DMS53 treated with DMSO at 0.1 percent for 48 hours (cell line): Measurements from ENCODE around the gene ETFDH.
"Not testable (repeated sequence)": the region's sequence is repeated elsewhere in the genome, so short reads cannot be mapped to it uniquely, and the experiment has no call there.

Source experiments
- DNase-seq: peaks from one replicate; lab custom pipeline; 2025; ENCODE audit not compliant: unreplicated experiment; lab: John Stamatoyannopoulos, UW

ETFDH gene

DNA sequence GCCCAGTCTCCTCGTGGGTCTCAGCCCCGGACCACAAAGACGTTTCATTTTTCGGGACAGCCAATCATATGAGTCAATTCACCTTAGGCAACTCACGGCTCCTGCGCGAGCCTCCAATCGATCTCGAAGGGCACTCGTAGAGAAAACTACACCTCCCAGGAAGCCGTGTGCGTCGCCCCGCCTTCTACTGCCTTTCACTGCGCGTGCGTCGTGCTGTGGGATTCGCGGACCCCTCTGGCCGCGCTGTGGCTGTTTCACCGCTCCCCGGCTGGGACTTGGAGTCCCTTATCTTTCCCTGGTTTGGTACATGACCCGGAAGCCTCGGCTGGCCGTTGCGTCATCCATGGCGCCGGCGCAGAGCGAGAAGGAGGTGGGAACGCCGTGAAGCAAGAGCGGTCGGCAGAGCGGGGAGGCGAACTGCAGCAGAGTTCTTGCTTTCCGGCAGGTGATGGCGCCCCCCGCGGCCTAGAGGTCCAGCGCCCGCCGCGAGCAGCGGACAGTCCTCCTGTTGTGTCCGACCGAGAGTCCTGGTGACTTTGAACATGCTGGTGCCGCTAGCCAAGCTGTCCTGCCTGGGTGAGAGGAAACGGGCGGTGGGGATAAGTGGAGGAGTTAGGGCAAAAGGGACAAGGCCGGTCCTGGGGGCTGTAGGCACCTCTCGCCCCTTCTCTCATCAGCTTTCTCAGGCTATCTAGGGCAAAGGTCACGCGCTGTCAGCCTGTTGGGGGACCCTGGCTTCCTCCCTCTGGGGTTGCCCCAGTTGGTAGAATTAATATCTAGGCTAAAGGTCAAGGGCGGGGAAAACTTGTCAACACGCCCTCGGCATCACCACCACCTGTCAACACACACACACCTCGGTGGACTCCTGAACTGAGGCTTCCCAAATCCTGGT is at the start of gene ETFDH:
Gene ETFDH (plus strand): TSS at position 382 of the 892 bp plus-strand sequence. CDS start 161 bp downstream, at position 543.
- peak; percentile 98 for DNase-seq

DNA sequence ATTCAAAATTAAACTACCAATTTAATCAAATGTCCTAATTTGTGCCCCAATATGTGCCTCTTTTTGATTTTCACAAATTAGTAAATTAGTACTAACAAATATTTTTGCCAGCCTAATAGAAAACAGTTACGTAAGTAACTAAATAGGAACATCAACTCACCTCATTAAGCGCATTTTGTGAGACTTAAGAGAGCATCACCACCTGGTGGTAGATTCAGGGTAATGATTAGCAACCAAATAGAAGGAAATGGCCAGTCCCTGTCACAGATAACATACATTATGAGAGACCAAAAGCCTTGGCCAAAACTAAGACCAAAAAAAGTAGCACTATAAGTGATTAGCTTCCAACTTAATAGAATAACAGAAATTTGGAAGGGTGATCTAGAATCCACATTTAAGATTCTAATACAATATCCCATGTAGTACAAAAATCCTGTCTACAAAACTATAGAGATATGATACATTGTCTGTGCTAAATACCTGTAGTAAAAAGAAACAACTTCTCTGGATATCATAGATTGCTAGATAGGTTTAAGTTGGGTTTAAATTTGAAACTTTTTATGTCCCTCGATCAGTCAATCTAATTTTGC is 47.1 kb upstream of the ETFDH start:
- peak; percentile 59 for DNase-seq

GRCh38 chr4:158625544-158625943 is 46.6 kb upstream of the ETFDH start:
- no peak for DNase-seq

GRCh38 chr4:158630893-158631292 is 41.2 kb upstream of the ETFDH start:
- no peak for DNase-seq

DNA sequence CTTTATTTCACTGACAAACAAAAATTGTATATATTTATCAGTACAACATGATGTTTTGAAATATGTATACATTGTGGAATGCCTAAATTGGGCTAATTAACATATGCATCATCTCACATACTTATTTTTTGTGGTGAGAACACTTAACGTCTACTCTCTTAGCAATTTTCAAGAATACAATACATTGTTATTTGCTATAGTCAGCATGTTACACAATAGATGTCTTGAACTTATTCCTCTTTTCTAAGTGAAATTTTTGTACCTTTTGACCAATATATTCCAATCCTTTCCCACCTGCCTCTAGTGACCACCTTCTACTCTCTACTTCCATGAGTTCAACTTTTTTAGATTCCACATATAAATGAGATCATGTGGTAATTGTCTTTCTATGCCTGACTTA is 35.5 kb upstream of the ETFDH start:
- DNase-seq = no peak

DNA sequence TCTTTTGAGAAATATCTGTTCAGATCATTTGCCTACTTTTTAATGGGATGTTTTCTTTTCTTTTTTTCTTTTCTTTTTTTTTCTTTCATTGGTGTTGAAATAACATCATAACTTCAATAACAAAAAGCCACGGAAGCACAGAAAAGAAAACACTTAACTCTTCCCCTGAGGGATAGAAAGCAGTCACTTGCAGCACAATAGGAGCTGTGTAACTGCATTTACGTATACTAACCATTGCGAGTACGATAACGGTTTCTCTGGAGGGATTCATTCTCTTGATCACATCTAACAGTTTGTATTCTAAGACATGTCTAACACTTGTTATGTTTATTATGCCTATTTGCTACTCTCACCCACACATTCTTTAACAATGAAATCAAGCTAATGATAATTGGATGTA is 27.7 kb upstream of the ETFDH start:
- DNase-seq = no peak

- no peak for DNase-seq
These were observed 27.3 kb upstream of the ETFDH start for GRCh38 chr4:158644760-158645159.

- DNase-seq = no peak
These were observed 22.9 kb upstream of the ETFDH start for GRCh38 chr4:158649111-158649680.

GRCh38 chr4:158652920-158653319 is 19.2 kb upstream of the ETFDH start:
- DNase-seq = no peak

- no peak for DNase-seq
These were observed 15.7 kb upstream of the ETFDH start for GRCh38 chr4:158656439-158656838.

GRCh38 chr4:158657291-158657690 is 14.8 kb upstream of the ETFDH start:
- no peak for DNase-seq

DNA sequence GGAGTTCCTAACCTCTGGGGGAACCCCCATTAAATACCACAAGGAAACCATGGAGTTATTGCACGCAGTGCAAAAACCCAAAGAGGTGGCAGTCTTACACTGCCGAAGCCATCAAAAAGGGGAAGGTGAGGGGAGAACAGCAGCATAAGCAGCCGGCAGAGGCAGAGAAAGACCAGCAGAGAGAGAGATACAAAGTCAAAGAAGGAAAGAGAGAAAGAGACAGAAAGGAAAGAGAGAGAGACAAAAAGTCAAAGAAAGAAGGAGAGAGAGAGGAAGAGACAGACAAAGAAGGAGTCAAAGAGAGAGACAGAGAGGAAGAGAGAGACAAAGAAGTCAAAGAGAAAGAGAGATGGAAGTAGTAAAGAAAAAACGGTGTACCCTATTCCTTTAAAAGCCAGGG is 8.8 kb upstream of the ETFDH start:
- not testable (repeated sequence) for DNase-seq

- not testable (repeated sequence) for DNase-seq
These were observed 8.1 kb upstream of the ETFDH start for GRCh38 chr4:158663707-158664625.

DNA sequence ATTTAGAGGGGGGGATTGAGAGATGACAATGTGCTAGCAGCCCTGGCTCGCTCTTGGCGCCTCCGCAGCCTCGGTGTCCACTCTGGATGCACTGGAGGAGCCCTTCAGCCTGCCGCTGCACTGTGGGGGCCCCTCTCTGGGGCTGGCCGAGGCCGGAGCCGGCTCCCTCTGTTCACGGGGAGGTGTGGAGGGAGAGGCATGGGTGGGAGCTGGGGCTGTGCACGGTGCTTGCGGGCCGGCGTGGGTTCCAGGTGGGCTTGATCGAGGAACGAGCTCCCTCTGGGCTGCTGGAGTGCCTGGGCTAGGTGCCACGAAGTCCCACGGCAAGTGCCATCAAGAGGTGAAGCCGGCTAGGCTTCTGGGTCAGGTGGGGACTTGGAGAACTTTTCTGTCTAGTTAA is 7.3 kb upstream of the ETFDH start:
- DNase-seq = no peak

GRCh38 chr4:158666892-158667291 is 5.2 kb upstream of the ETFDH start:
- DNase-seq = no peak

DNA sequence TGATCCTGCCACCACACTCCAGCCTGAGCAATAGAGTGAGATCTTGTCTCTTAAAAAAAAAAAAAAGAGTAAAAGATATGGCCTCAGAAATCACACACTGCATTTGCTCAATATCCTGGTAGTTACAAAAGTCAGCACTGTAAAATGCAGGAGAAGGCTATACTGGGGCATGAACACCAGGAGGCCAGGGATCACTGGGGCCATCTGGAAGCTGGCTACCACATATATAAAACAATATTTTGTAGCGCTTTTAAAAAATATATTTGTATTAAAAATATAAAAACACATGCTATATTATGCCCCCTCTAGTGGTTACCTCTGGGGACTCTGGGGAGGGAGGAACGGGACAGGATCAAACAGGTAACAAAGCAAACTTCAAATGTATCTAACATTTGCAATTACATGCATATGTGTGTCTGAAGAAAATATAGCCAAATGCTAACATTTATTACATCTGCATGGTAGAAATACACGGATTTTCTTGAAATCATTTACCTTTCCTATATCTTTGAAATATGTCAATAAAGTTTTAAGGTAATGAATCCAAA is 4.4 kb upstream of the ETFDH start:
- DNase-seq = peak; percentile 4

DNA sequence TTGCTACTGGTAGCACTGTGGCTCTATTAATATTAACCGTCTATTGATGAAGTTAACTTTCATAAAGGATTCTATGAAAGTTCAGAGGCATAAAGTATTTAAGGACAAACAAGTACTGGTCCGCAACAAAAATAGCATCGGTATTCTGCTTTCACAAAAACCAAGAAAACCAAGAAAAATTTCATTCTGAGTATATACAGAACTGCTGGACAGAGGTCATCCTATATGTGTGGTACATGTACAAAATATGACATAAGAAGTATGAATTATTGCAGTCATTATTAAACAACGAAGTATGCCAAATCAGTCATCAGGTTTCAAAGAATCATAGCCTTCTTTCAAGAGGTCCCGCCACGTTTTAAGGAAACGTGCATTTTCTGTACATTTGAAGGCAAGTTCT is 2.8 kb upstream of the ETFDH start:
- DNase-seq = no peak

DNA sequence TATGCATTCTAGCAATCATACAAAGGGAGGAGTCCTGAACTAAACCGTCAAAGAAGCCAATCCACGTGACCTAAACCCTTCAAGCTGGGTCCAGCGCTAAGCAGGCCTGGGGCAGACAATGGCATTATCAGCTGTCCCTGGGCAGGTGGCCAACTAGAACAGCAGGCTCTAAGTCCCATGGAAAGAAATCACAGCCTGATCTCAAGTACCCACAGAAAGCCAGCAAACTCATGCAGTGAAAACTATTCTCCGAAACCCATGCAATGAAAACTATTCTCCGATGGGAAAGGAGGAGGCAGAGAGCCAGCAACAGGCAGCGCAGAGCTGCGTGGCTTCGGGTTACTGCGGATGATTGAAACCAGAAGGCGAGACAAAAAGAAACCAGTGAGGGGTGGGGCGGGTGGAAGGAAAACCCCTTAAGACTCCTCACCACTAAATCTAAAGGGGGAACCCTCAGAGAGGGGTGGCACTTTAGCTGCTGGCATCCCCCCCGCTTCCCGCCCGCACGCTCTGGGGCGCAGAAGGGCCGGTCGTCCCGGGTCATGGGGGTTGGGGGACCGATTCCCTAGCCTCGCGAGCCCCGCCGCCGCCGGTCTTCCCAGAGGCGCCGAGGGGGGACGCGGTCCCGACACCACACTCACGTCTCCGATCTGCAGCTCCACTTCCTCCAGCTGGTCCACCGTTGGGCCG is 976 bp upstream of the ETFDH start:
- DNase-seq = peak; percentile 38

GRCh38 chr4:158671665-158671914 is 506 bp upstream of the ETFDH start, which contains the start of gene C4orf46:
Gene C4orf46, minus strand, starts transcription at chr4:158671887. Its CDS starts 86 bp downstream, at chr4:158671801.
- no peak for DNase-seq

DNA sequence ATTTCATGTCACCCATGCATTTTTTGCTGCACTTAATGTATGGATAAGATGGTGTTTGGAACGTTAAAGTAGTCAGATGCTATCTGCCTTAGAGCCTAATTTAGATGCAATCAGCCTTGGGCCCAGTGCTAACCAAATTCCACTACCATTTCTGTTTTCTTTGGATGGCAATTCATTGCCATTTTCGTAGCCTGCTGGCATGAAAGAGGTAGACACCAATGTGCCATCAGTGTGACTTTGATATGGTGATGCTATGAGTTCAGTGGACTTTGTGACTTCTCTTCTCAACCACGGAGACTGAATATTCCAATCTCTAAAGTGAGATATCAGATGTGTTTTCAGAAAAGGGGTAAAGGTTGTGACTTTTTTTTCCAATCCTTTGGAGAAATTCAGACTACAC is 1.5 kb downstream of the ETFDH start:
- DNase-seq = no peak
